SK-N-MC (cell line): ENCODE data around the gene SLCO1B3.

ENCODE experiments used
- DNase-seq: peaks from one replicate; pipeline ENCODE4 v3.0.0-alpha.2; 2011; ENCODE audit warnings: low read depth, low spot score
- H3K27ac ChIP-seq: fragments of 200-600 bp; sonication (generic); 2 replicates; pipeline ENCODE4 v1.5.1; 2016; ENCODE audit warnings: mixed run types
- H3K36me3 ChIP-seq: fragments of 200-600 bp; sonication (generic); 2 replicates; pipeline ENCODE4 v1.6.1; 2017; ENCODE audit warnings: antibody characterized with exemption, low read length, mixed read lengths; ENCODE audit not compliant: insufficient read depth
- H3K4me3 ChIP-seq: fragments of 200-600 bp; sonication (generic); 2 replicates; pipeline ENCODE4 v1.5.1; 2016
- H3K9ac ChIP-seq: fragments of 200-600 bp; sonication (generic); 2 replicates; pipeline ENCODE4 v1.8.0; 2017; ENCODE audit warnings: mixed run types, mixed read lengths; ENCODE audit not compliant: insufficient read length
- H3K9me3 ChIP-seq: fragments of 200-600 bp; sonication (generic); 2 replicates; pipeline ENCODE4 v1.6.1; 2017; ENCODE audit warnings: low read depth, mild to moderate bottlenecking, antibody characterized with exemption, low read length, moderate library complexity, mixed read lengths
- EZH2 ChIP-seq: fragments of 200-600 bp; sonication (generic); IDR thresholded peaks from one replicate; pipeline ENCODE4 v1.6.1; 2017; ENCODE audit warnings: antibody characterized with exemption
- FOXP2 ChIP-seq: optimal IDR thresholded peaks from 2 replicates; pipeline ENCODE3; 2011; ENCODE audit warnings: mild to moderate bottlenecking, moderate library complexity; ENCODE audit not compliant: insufficient read depth; ENCODE audit errors: extremely low read length, control extremely low read depth
- POLR2AphosphoS5 ChIP-seq: IDR thresholded peaks from 2 replicates; pipeline ENCODE4 v1.6.1; 2012; ENCODE audit warnings: mild to moderate bottlenecking, low read depth, low read length, borderline replicate concordance

SLCO1B3 gene

DNA sequence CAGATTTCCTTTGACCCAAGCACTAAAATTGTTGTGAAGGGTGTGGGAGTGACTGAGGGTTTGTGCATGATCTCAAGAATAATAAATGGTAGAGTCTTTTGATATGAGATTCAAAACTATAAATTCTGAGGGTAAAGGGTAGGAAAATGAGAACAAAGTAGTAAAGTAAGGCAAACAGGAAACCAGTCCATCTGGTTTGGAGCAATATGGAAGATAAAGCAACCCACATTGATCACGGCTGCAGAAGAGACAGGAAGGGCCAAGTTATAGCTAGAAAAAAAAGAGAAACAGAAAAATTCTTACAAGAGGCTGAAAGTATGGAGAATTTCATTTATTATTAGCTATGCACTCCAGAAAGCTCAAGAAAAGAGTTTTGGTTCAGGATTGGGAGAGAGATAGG lies 4.6 kb upstream of the SLCO1B3 start:
- TF ChIP-seq FOXP2 = no peak
- TF ChIP-seq EZH2 = no peak
- H3K4me3 ChIP-seq = no peak overlapping the region
- H3K36me3 ChIP-seq = no peaks in the 10 kb centered on the region
- H3K27ac ChIP-seq = no peak overlapping the region
- no peak for DNase-seq
- H3K9ac ChIP-seq = no peak overlapping the region
- no peaks in the 10 kb centered on the region for H3K9me3 ChIP-seq

DNA sequence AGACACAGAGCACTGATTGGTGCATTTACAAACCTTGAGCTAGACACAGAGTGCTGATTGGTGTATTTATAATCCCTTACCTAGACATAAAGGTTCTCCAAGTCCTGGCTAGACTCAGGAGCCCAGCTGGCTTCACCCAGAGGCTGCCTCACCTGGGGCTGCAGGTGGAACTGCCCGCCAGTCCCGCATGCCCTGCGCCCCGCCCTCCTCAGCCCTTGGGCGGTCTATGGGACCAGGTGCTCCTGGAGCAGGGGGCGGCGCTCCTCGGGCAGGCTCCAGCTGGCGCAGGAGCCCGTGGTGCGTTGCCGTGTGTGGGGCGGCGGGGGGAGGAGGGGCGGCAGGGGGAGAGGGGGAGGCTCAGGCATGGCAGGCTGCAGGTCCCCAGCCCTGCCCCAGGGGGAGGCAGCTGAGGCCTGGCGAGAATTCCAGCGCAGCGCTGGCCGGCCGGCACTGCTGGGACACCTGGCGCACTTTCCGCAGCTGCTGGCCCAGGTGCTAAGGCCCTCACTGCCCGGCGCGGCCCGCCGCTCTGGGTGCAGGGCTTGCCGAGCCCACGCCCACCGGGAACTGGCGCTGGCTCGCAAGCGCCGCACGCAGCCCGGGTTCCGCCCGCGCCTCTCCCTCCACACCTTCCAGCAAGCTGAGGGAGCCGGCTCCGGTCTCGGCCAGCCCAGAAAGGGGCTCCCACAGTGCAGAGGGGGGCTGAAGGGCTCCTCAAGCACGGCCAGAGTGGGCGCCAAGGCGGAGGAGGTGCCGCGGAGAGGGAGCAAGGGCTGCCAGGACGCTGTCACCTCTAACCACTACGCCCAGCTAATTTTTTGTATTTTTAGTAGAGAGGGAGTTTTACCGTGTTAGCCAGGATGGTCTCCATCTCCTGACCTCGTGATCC lies 3.1 kb upstream of the SLCO1B3 start:
- Histone ChIP-seq H3K27ac (no peak overlapping the region), H3K9me3 (no peaks in the 10 kb centered on the region), H3K4me3 (no peak overlapping the region), H3K9ac (no peak overlapping the region), H3K36me3 (no peaks in the 10 kb centered on the region)
- no peak for TF ChIP-seq POLR2AphosphoS5
- TF ChIP-seq FOXP2 = no peak
- no peak for TF ChIP-seq EZH2
- no peak for DNase-seq

DNA sequence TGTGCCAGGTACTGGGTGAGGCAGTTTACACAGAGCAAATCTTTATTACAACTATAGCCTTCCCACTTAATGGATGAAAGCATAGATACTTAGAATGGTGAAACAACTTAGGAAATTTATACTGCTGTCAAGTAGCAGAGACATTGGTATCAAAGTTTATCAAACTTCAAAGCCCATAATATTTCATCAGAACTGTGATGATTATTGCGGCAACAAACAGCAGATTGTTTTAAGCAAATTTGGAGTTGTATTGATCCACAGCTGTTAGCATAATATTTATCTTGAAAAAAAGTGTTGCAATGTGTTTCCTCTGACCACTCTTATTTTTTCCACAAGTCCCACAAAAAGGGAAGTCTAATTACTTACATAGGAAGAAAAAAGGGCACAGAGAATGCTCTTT lies 2.0 kb upstream of the SLCO1B3 start:
- no peak for DNase-seq
- Histone ChIP-seq H3K4me3 (no peak overlapping the region), H3K36me3 (no peaks in the 10 kb centered on the region), H3K27ac (no peak overlapping the region), H3K9ac (no peak overlapping the region), H3K9me3 (no peaks in the 10 kb centered on the region)
- TF ChIP-seq EZH2 (no peak), POLR2AphosphoS5 (no peak), FOXP2 (no peak)

DNA sequence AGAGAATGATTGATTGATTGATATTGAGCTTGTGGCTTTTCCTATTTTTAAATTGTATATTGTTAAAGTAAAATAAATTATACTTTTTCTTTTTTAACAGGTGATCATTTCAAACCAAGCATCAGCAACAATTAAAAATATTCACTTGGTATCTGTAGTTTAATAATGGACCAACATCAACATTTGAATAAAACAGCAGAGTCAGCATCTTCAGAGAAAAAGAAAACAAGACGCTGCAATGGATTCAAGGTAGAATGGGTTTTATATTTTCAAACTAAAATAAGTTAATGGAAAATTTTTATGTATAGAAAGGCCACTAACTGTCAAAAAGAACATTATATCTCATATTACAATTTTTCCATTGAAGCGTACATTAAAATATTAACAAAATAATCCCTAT lies 5.1 kb downstream of the SLCO1B3 start:
- no peak for TF ChIP-seq FOXP2
- TF ChIP-seq EZH2 = no peak
- TF ChIP-seq POLR2AphosphoS5 = no peak
- no peak overlapping the region for H3K27ac ChIP-seq
- no peaks in the 10 kb centered on the region for H3K9me3 ChIP-seq
- H3K4me3 ChIP-seq = no peak overlapping the region
- DNase-seq = no peak
- no peak overlapping the region for H3K9ac ChIP-seq
- H3K36me3 ChIP-seq = no peaks in the 10 kb centered on the region

DNA sequence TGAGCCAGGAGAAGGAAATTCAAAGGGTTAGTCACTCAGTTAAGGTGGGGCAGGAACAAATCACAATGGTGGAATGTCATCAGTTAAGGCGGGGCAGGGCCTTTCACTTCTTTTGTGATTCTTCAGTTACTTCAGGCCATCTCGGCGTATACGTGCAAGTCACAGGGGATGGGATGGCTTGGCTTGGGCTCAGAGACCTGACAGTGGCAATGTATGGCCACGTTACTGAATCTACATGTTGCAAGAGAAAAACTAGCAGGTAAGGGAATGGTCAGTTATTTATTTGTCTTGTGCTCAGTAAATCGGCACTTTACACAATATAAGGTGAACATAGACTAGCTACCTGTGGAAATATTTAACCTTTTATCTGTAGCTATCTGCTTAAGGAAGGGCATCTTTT lies 11.9 kb downstream of the SLCO1B3 start:
- Histone ChIP-seq H3K9me3 (no peaks in the 10 kb centered on the region), H3K36me3 (no peaks in the 10 kb centered on the region), H3K27ac (no peak overlapping the region), H3K9ac (no peak overlapping the region), H3K4me3 (no peak overlapping the region)
- no peak for DNase-seq
- no peak for TF ChIP-seq EZH2
- TF ChIP-seq POLR2AphosphoS5 = no peak
- no peak for TF ChIP-seq FOXP2

DNA sequence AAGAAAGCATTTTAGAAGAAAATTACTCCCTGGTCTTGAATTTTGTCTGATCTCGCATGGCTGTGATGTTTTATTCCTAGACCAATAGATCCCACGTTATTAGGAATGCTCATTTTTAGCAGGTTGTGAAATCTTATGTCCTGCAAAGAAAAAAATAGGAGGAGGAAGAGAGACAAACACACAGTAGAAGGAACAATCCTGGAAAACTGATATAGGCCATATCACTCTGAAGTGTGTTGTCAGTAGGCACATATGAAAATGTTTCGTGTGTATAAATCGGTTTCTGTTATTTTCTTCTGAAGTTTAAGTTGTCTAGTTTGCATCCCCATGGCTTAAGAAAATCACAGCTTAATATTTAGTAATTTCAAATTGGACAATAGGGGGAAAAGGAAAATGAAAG lies 12.4 kb downstream of the SLCO1B3 start:
- no peak overlapping the region for H3K27ac ChIP-seq
- no peak overlapping the region for H3K4me3 ChIP-seq

DNA sequence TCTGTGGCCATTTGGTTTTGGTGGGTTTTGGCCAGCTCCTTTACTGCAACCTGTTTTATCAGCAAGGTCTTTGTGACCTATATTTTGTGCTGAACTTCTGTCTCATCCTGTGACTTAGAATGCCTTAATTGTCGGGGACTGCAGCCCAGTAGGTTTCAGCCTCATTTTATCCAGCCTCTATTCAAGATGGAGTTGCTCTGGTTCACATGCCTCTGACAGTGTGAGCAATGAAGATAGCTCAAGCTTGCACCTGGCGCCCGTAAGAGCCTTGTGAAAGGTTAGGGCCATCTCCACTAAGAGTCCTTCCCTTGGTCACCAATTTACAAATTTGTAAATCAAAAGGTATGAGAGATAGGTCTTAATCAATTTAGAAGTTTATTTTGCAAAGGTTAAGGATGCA lies 19.4 kb downstream of the SLCO1B3 start:
- Histone ChIP-seq H3K9me3 (no peaks in the 10 kb centered on the region), H3K4me3 (no peak overlapping the region), H3K9ac (no peak overlapping the region), H3K27ac (no peak overlapping the region), H3K36me3 (no peaks in the 10 kb centered on the region)
- DNase-seq = no peak
- no peak for TF ChIP-seq POLR2AphosphoS5
- TF ChIP-seq EZH2 = no peak
- no peak for TF ChIP-seq FOXP2

More for the DNA sequence above, 12.4 kb downstream of the SLCO1B3 start:
- Histone ChIP-seq H3K36me3 (no peaks in the 10 kb centered on the region), H3K9ac (no peak overlapping the region), H3K9me3 (no peaks in the 10 kb centered on the region)
- no peak for DNase-seq
- no peak for TF ChIP-seq FOXP2

DNA sequence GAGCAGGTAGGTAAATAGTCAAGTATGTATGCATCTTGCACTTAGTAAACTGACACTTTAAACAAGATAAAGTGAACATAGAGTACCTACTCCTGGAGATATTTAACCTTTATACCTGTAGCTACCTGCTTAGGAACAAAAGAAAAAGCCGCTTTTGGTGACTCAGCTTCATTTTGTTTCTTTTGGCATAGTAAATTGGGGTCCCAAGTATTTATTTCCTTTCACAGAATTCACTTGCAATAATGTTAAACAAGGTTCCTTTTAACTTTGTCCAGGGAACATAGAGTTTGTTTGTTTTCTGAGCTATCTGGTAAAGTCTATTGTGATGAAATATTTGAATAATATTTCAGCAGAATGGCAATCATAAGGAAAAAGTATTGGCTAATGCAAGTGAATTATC lies 20.0 kb downstream of the SLCO1B3 start:
- TF ChIP-seq EZH2 = no peak
- no peak for TF ChIP-seq FOXP2
- TF ChIP-seq POLR2AphosphoS5 = no peak

DNA sequence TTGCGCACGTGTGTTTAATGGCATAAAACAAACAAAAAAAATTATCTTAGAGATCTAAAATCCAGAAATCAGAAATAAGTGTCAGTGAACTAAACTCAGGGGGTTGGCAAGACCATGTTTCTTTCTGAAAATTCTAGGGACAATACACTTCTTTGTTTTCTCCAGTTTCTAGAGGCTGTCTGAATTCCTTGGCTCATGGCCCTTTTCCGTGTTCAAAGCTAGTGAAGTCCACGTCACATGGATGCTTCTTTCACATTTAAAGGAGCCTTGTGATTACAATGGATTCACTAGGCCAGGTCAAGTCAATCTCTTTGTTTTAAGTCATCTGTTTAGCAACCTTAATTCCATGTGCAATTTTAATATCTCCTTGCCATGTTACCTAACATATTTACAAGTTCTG lies 22.4 kb downstream of the SLCO1B3 start:
- Histone ChIP-seq H3K9ac (no peak overlapping the region), H3K4me3 (no peak overlapping the region), H3K36me3 (no peaks in the 10 kb centered on the region), H3K27ac (no peak overlapping the region), H3K9me3 (no peaks in the 10 kb centered on the region)
- TF ChIP-seq EZH2 (no peak), FOXP2 (no peak), POLR2AphosphoS5 (no peak)
- no peak for DNase-seq

More for the DNA sequence above, 20.0 kb downstream of the SLCO1B3 start:
- Histone ChIP-seq H3K4me3 (no peak overlapping the region), H3K9ac (no peak overlapping the region), H3K27ac (no peak overlapping the region), H3K36me3 (no peaks in the 10 kb centered on the region), H3K9me3 (no peaks in the 10 kb centered on the region)
- no peak for DNase-seq
